GM23248 (cell line): ENCODE results near the gene FBXO42.

Source experiments
- EZH2 ChIP-seq: fragments of 200-600 bp; sonication (generic); IDR thresholded peaks from 2 replicates; pipeline ENCODE4 v1.6.1; 2018; ENCODE audit warnings: antibody characterized with exemption, mild to moderate bottlenecking; ENCODE audit not compliant: insufficient read depth, poor library complexity, severe bottlenecking
- EZH2phosphoT487 ChIP-seq: fragments of 200-600 bp; sonication (generic); IDR thresholded peaks from 2 replicates; pipeline ENCODE4 v1.6.1; 2018; ENCODE audit warnings: antibody characterized with exemption, moderate library complexity, mild to moderate bottlenecking, low read depth; ENCODE audit not compliant: insufficient read depth

GRCh38 chr1:16292739-16293138, 59.5 kb downstream of the FBXO42 start:
- TF ChIP-seq EZH2, result no peak
- TF ChIP-seq EZH2phosphoT487, result no peak
